MM.1S (cell line): ENCODE data around the gene FAAP100.

Source experiments
- EZH2phosphoT487 ChIP-seq: fragments of 300-600 bp; sonication (generic); IDR thresholded peaks from 2 replicates; pipeline ENCODE4 v1.6.1; 2018; ENCODE audit warnings: antibody characterized with exemption, low read length
- TF ChIP-seq, protein P1 (sequence below): fragments of 300-600 bp; sonication (generic); IDR thresholded peaks from 2 replicates; pipeline ENCODE4 v1.5.1; 2016; ENCODE audit warnings: antibody characterized with exemption, low read length, mixed read lengths

DNA sequence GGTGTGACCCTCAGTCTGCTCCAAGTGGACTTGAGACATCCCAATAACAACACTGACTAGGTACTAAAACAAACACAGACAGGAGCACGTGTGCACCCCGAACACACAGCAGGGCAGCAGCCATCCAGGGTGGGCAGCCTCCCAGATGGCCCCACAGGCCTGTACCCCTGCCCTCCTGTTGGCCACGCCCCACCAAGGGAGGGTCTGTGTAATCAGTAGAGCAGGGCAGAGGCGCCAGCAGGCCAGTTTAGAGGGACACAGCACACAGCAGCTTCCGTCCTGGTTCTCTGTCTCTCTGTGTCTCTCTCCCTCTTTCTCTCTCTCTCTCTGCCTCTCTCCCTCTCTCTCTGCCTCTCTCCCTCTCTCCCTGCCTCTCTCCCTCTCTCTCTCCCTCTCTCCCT, 61.0 kb downstream of the FAAP100 start:
- TF ChIP-seq, protein P1, sequence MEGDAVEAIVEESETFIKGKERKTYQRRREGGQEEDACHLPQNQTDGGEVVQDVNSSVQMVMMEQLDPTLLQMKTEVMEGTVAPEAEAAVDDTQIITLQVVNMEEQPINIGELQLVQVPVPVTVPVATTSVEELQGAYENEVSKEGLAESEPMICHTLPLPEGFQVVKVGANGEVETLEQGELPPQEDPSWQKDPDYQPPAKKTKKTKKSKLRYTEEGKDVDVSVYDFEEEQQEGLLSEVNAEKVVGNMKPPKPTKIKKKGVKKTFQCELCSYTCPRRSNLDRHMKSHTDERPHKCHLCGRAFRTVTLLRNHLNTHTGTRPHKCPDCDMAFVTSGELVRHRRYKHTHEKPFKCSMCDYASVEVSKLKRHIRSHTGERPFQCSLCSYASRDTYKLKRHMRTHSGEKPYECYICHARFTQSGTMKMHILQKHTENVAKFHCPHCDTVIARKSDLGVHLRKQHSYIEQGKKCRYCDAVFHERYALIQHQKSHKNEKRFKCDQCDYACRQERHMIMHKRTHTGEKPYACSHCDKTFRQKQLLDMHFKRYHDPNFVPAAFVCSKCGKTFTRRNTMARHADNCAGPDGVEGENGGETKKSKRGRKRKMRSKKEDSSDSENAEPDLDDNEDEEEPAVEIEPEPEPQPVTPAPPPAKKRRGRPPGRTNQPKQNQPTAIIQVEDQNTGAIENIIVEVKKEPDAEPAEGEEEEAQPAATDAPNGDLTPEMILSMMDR, result no peak
- TF ChIP-seq EZH2phosphoT487, result no peak
